ENCODE data around the gene VAV2. TPM values are rescaled to one million over a fixed set of nuclear protein-coding genes. Genes with fewer than 3 reads are reported as not detected.

VAV2 gene
- total RNA-seq, 2 donors from 2014 or later = 3.4 to 6.0 TPM

DNA sequence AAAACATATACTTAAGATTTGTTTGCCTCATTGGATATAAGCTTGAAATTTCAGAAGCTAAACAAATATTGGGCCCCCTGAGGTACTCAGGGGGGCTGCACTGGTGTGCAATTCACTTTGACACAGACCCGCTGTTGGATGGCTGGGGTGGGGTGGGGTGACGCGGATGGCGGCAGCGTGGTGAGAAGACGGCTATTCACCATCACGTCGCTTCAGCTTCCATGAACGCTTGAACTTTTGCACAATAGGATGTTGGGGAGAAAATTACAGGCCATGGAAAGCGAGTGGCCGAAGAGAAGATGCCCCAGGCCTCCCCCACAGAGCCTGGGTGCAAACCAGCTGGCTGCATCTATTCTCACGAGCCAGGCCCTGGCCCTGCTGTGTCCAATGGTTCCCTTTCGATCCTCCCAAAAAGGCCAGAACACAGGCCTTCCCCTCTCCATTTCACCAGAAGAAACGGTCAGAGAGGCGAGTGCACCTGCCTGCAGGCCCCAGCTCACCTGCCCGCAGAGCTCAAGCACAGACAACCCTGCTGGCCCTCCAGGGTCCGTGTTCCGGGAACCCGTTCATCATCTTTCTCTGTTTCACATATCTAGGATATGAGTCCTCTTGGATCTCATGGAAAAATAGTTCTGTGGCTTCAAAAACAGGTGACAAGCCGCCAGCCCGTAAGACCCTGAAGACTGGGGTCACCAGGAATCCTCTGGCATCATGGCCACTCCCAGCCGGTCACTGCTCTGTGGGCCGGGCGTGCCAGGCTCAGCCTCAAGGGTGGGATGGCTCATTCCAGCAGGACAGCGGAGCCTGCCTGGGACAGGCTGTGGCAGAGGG, 207.2 kb downstream of the VAV2 start:
- DNase-seq (ENCODE audit: low spot score) = no peak
- Histone ChIP-seq H3K27me3 (no peaks in the 10 kb centered on the region), H3K36me3 (no peaks in the 10 kb centered on the region)

DNA sequence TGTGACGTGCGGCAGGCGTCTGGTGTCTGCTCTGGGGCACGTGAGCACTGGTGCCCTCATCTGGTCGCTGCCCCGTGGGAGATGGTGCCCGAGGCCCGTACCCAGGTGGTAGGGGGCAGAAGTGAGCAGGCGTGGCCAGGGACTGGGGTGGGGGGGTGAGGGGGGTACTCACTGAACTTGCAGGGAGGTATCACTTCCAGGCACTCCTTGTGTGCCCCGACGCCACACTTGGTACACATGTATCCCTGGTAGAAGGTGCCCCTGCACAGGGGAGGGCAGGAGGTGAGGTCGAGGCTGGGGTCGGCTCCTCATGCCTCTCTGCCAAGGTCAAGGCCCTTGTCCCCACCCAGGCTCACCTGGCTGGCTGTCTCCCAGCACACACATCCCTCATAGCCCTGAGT, 208.8 kb downstream of the VAV2 start:
- Histone ChIP-seq H3K27ac (no peak overlapping the region), H3K27me3 (no peaks in the 10 kb centered on the region), H3K9me3 (no peaks in the 10 kb centered on the region), H3K36me3 (no peaks in the 10 kb centered on the region), H3K4me1 (peaks cover 0 to 9% of the 10 kb centered on the region in 2 donors), H3K4me3 (no peak overlapping the region)
- DNase-seq (ENCODE audit: low spot score) = no peak
- TF ChIP-seq, protein P1, sequence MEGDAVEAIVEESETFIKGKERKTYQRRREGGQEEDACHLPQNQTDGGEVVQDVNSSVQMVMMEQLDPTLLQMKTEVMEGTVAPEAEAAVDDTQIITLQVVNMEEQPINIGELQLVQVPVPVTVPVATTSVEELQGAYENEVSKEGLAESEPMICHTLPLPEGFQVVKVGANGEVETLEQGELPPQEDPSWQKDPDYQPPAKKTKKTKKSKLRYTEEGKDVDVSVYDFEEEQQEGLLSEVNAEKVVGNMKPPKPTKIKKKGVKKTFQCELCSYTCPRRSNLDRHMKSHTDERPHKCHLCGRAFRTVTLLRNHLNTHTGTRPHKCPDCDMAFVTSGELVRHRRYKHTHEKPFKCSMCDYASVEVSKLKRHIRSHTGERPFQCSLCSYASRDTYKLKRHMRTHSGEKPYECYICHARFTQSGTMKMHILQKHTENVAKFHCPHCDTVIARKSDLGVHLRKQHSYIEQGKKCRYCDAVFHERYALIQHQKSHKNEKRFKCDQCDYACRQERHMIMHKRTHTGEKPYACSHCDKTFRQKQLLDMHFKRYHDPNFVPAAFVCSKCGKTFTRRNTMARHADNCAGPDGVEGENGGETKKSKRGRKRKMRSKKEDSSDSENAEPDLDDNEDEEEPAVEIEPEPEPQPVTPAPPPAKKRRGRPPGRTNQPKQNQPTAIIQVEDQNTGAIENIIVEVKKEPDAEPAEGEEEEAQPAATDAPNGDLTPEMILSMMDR (IDR thresholded peaks at IDR 0.05) = no peak

More for the DNA sequence above, 207.2 kb downstream of the VAV2 start:
- H3K9me3 ChIP-seq = no peaks in the 10 kb centered on the region
- H3K4me1 ChIP-seq = peaks cover 0 to 23% of the 10 kb centered on the region in 2 donors
- TF ChIP-seq, protein P1 (IDR thresholded peaks at IDR 0.05) = no peak
- no peak overlapping the region for H3K27ac ChIP-seq
- H3K4me3 ChIP-seq = no peak overlapping the region

GRCh38 chr9:133782157-133783130, 209.7 kb downstream of the VAV2 start:
- Histone ChIP-seq H3K36me3 (no peaks in the 10 kb centered on the region), H3K27ac (no peak overlapping the region), H3K9me3 (no peaks in the 10 kb centered on the region), H3K4me3 (no peak overlapping the region), H3K4me1 (peaks cover 0 to under 1% of the 10 kb centered on the region in 2 donors), H3K27me3 (no peaks in the 10 kb centered on the region)
- TF ChIP-seq, protein P1 (IDR thresholded peaks at IDR 0.05) = peak; percentile 55 to 79
- peak; percentile 67 for DNase-seq (ENCODE audit: low spot score)

DNA sequence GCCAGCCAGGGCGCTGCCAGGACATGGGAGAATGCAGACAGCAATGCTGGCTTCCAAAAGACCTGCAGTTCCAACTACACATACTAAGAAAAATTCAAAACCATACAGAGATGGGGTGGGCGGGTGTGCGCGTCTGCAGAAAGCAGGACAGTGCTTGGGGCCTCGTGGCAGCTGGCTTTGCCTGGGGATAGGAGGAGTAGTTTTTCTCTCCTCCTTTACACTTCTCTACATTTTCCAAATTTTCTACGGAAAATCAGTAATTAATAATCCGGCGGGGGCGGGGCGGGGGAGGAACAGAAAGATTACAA, 210.3 kb downstream of the VAV2 start:
- Histone ChIP-seq H3K36me3 (no peaks in the 10 kb centered on the region), H3K4me1 (no peaks in the 10 kb centered on the region), H3K9me3 (no peaks in the 10 kb centered on the region), H3K27me3 (no peaks in the 10 kb centered on the region), H3K27ac (no peak overlapping the region), H3K4me3 (no peak overlapping the region)
- DNase-seq (ENCODE audit: low spot score) = no peak
- TF ChIP-seq, protein P1 (IDR thresholded peaks at IDR 0.05) = no peak

DNA sequence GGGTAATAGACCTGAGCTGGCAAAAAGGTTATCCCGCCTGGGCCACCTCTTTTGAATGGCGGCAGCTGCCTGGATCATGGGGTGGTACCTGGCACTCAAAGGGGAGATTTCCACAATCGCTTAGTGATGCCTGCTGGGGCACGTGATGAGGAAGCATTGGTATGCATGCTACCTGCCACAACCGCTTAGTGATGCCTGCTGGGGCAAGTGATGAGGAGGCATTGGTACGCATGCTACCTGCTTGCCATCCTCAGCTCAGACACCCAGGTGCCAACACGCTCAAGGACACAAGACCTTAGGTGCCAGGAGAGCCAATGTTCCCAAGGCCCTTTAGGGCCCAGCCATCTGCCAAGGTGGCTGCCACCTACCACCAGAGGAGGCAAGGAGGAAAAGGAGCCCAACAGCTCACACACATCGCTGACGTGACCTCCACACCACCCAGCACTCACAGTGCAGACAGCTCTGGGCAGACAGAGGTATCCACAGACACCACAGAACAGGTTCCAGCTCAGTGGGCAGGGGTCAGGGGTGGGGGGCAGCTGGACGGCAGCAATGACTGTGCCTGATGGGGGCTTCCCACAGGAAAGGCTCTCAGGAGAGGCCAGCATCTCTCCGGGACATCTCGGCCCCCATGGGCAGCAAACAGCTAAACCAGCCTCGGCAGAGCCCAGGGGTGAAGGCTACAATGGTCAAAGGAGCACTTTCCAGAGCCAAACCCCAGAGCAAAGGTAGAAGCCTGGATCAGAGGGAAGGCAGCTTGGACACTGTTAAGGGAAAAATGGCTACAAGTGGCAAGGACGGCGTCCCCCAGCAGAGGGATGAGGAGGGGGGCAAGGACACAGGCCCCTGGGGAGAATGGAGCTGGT, 210.9 kb downstream of the VAV2 start:
- TF ChIP-seq, protein P1 (IDR thresholded peaks at IDR 0.05) = no peak
- no peak for DNase-seq (ENCODE audit: low spot score)
- no peaks in the 10 kb centered on the region for H3K4me1 ChIP-seq
- H3K4me3 ChIP-seq = no peak overlapping the region
- H3K9me3 ChIP-seq = no peaks in the 10 kb centered on the region
- no peaks in the 10 kb centered on the region for H3K36me3 ChIP-seq
- H3K27me3 ChIP-seq = no peaks in the 10 kb centered on the region
- no peak overlapping the region for H3K27ac ChIP-seq
